GM11168 (cell line): ENCODE results near the gene RBP7.

Experiments used
- in situ Hi-C: fragments of 300-500 bp; cut with MboI; formaldehyde crosslinking; loops from one replicate; pipeline ENCODE4 v1.12.0; 2022; ENCODE audit warnings: low sequenced_read_pairs; ENCODE audit not compliant: unreplicated experiment

The RBP7 gene

GRCh38 chr1:10027027-10027426 lies 30.0 kb downstream of the RBP7 start:
- in situ Hi-C loops: loop anchor here (10.0 kb wide), 1 partner anchor 142 kb away; no protein-coding TSS in a partner anchor

GRCh38 chr1:10028956-10029500 lies 32.0 kb downstream of the RBP7 start:
- in situ Hi-C loops: loop anchor here (10.0 kb wide), 1 partner anchor 144 kb away; no protein-coding TSS in a partner anchor

- in situ Hi-C loops: no loop called here
Observed at GRCh38 chr1:10031461-10031860, 34.4 kb downstream of the RBP7 start.

GRCh38 chr1:10032590-10033358 lies 35.7 kb downstream of the RBP7 start, which contains the start of gene UBE4B:
UBE4B (plus strand) TSS chr1:10032958; CDS start chr1:10033671, 713 bp downstream.
- in situ Hi-C loops: no loop called here

- in situ Hi-C loops: no loop called here
Observed at GRCh38 chr1:10033359-10033845, 36.4 kb downstream of the RBP7 start.

GRCh38 chr1:10042746-10043145 lies 45.7 kb downstream of the RBP7 start:
- in situ Hi-C loops: no loop called here

- in situ Hi-C loops: no loop called here
Observed at GRCh38 chr1:10045480-10046355, 48.7 kb downstream of the RBP7 start.

GRCh38 chr1:10046356-10047085 lies 49.5 kb downstream of the RBP7 start:
- in situ Hi-C loops: no loop called here

- in situ Hi-C loops: no loop called here
Observed at GRCh38 chr1:10048601-10049000, 51.6 kb downstream of the RBP7 start.

GRCh38 chr1:10050611-10051010 lies 53.6 kb downstream of the RBP7 start:
- in situ Hi-C loops: no loop called here

GRCh38 chr1:10051656-10052055 lies 54.6 kb downstream of the RBP7 start:
- in situ Hi-C loops: no loop called here

- in situ Hi-C loops: no loop called here
Observed at GRCh38 chr1:10052347-10052746, 55.3 kb downstream of the RBP7 start.

GRCh38 chr1:10054465-10054864 lies 57.4 kb downstream of the RBP7 start:
- in situ Hi-C loops: no loop called here

GRCh38 chr1:10056599-10056987 lies 59.6 kb downstream of the RBP7 start:
- in situ Hi-C loops: no loop called here

- in situ Hi-C loops: no loop called here
Observed at GRCh38 chr1:10057343-10057742, 60.3 kb downstream of the RBP7 start.

GRCh38 chr1:10057796-10058195 lies 60.8 kb downstream of the RBP7 start:
- in situ Hi-C loops: no loop called here

- in situ Hi-C loops: no loop called here
Observed at GRCh38 chr1:10059342-10059718, 62.3 kb downstream of the RBP7 start.

GRCh38 chr1:10060311-10061100 lies 63.5 kb downstream of the RBP7 start:
- in situ Hi-C loops: no loop called here

- in situ Hi-C loops: no loop called here
Observed at GRCh38 chr1:10061276-10061675, 64.2 kb downstream of the RBP7 start.
